Vagina (tissue), 2 donors: ENCODE data around the gene ALDH8A1. TPM values are rescaled to one million over a fixed set of nuclear protein-coding genes. Genes with fewer than 3 reads are reported as not detected.

Experiments
- DNase-seq, 2 donors: peaks; one replicate each; pipeline ENCODE4 v3.0.0-alpha.2; 2017; ENCODE audit errors: extremely low spot score in 2 of 2
- H3K27ac ChIP-seq: fragments of 200-600 bp; sonication (generic); one replicate; pipeline ENCODE4 v1.5.1; 2019
- H3K27me3 ChIP-seq: fragments of 200-600 bp; sonication (generic); one replicate; pipeline ENCODE4 v1.5.1; 2019
- H3K36me3 ChIP-seq, 2 donors: fragments of 200-600 bp; sonication (generic); one replicate each; pipeline ENCODE4 v1.5.1; 2017 to 2019
- H3K4me1 ChIP-seq: fragments of 200-600 bp; sonication (generic); one replicate; pipeline ENCODE4 v1.5.1; 2019
- H3K4me3 ChIP-seq, 2 donors: fragments of 200-600 bp; sonication (generic); 1 replicate in 1 of 2; 2 replicates in 1 of 2; pipeline ENCODE4 v1.5.1; 2016 to 2019
- H3K9me3 ChIP-seq: fragments of 200-600 bp; sonication (generic); one replicate; pipeline ENCODE4 v1.5.1; 2019
- CTCF ChIP-seq, 3 experiments: fragments of 450-650 bp in 2 of 3; fragments of 200-600 bp in 1 of 3; sonication (generic) in 1 of 3; IDR thresholded peaks; one replicate each; pipeline ENCODE4 v1.5.1; 2017 to 2019; ENCODE audit warnings: antibody characterized with exemption in 3 of 3, mild to moderate bottlenecking in 2 of 3, moderate library complexity in 2 of 3
- POLR2A ChIP-seq, 2 donors: fragments of 450-650 bp; IDR thresholded peaks; one replicate each; pipeline ENCODE4 v1.6.1; 2017; ENCODE audit warnings: antibody characterized with exemption in 2 of 2, mild to moderate bottlenecking in 2 of 2, moderate library complexity in 2 of 2
- POLR2AphosphoS5 ChIP-seq, 2 donors: sonication (generic); formaldehyde crosslinking; IDR thresholded peaks; one replicate each; pipeline ENCODE4 v1.9.0; 2017; ENCODE audit warnings: antibody characterized with exemption in 2 of 2, mild to moderate bottlenecking in 2 of 2, low read depth in 1 of 2; ENCODE audit not compliant: insufficient read depth in 1 of 2
- intact Hi-C: fragments of 100-400 bp; cut with DNase I; formaldehyde crosslinking; loops from one replicate; pipeline ENCODE4 v1.15.1; 2023
- total RNA-seq: library from RNA; depleted of rRNA; stranded (reverse); fragments of >200 nt; gene quantifications from one replicate; pipeline ENCODE4 v1.2.3, GENCODE V29; 2016

The ALDH8A1 gene
- total RNA-seq, 1 donor from 2014 or later: not detected

GRCh38 chr6:134932098-134932497, 17.8 kb downstream of the ALDH8A1 start:
- Histone ChIP-seq H3K4me1 (no peaks in the 10 kb centered on the region), H3K27me3 (no peaks in the 10 kb centered on the region), H3K27ac (no peak overlapping the region), H3K9me3 (no peaks in the 10 kb centered on the region), H3K4me3 (no peak overlapping the region), H3K36me3 (no peaks in the 10 kb centered on the region)
- DNase-seq: no peak
- TF ChIP-seq POLR2A (IDR thresholded peaks at IDR 0.05): no peak
- TF ChIP-seq POLR2AphosphoS5 (IDR thresholded peaks at IDR 0.05; ENCODE audit: insufficient read depth in 1 of 2, low read depth in 1 of 2): no peak
- TF ChIP-seq CTCF (IDR thresholded peaks at IDR 0.05): no peak
- intact Hi-C loops: no loop called here

- Histone ChIP-seq H3K4me3 (no peak overlapping the region), H3K27ac (no peak overlapping the region), H3K9me3 (no peaks in the 10 kb centered on the region), H3K4me1 (no peaks in the 10 kb centered on the region), H3K36me3 (no peaks in the 10 kb centered on the region), H3K27me3 (no peaks in the 10 kb centered on the region)
- TF ChIP-seq POLR2A (IDR thresholded peaks at IDR 0.05) (no peak), CTCF (IDR thresholded peaks at IDR 0.05) (no peak), POLR2AphosphoS5 (IDR thresholded peaks at IDR 0.05; ENCODE audit: insufficient read depth in 1 of 2, low read depth in 1 of 2) (no peak)
- no peak for DNase-seq
- intact Hi-C loops: no loop called here
Observed at GRCh38 chr6:134930463-134930862, 19.4 kb downstream of the ALDH8A1 start.

GRCh38 chr6:134928151-134928900, 21.6 kb downstream of the ALDH8A1 start:
- no peaks in the 10 kb centered on the region for H3K4me1 ChIP-seq
- H3K4me3 ChIP-seq: no peak overlapping the region
- no peaks in the 10 kb centered on the region for H3K27me3 ChIP-seq
- no peaks in the 10 kb centered on the region for H3K36me3 ChIP-seq
- TF ChIP-seq CTCF (IDR thresholded peaks at IDR 0.05) (no peak), POLR2A (IDR thresholded peaks at IDR 0.05) (no peak), POLR2AphosphoS5 (IDR thresholded peaks at IDR 0.05; ENCODE audit: insufficient read depth in 1 of 2, low read depth in 1 of 2) (no peak)
- no peak for DNase-seq
- no peak overlapping the region for H3K27ac ChIP-seq
- H3K9me3 ChIP-seq: no peaks in the 10 kb centered on the region
- intact Hi-C loops: no loop called here

- no peak for DNase-seq
- H3K4me3 ChIP-seq: no peak overlapping the region
- intact Hi-C loops: no loop called here
Observed at GRCh38 chr6:134925800-134926199, 24.1 kb downstream of the ALDH8A1 start.

More at GRCh38 chr6:134925800-134926199, 24.1 kb downstream of the ALDH8A1 start:
- no peaks in the 10 kb centered on the region for H3K36me3 ChIP-seq
- no peaks in the 10 kb centered on the region for H3K9me3 ChIP-seq
- H3K4me1 ChIP-seq: no peaks in the 10 kb centered on the region
- no peak overlapping the region for H3K27ac ChIP-seq
- no peak for TF ChIP-seq CTCF (IDR thresholded peaks at IDR 0.05)
- TF ChIP-seq POLR2AphosphoS5 (IDR thresholded peaks at IDR 0.05; ENCODE audit: insufficient read depth in 1 of 2, low read depth in 1 of 2): no peak
- TF ChIP-seq POLR2A (IDR thresholded peaks at IDR 0.05): no peak
- H3K27me3 ChIP-seq: no peaks in the 10 kb centered on the region
